DMS114 treated with DMSO at 0.1 percent for 48 hours (cell line): ENCODE measurements around the gene ENO4.

Experiments used
- DNase-seq: peaks from one replicate; lab custom pipeline; 2025; ENCODE audit not compliant: unreplicated experiment; lab: John Stamatoyannopoulos, UW

ENO4 gene

DNA sequence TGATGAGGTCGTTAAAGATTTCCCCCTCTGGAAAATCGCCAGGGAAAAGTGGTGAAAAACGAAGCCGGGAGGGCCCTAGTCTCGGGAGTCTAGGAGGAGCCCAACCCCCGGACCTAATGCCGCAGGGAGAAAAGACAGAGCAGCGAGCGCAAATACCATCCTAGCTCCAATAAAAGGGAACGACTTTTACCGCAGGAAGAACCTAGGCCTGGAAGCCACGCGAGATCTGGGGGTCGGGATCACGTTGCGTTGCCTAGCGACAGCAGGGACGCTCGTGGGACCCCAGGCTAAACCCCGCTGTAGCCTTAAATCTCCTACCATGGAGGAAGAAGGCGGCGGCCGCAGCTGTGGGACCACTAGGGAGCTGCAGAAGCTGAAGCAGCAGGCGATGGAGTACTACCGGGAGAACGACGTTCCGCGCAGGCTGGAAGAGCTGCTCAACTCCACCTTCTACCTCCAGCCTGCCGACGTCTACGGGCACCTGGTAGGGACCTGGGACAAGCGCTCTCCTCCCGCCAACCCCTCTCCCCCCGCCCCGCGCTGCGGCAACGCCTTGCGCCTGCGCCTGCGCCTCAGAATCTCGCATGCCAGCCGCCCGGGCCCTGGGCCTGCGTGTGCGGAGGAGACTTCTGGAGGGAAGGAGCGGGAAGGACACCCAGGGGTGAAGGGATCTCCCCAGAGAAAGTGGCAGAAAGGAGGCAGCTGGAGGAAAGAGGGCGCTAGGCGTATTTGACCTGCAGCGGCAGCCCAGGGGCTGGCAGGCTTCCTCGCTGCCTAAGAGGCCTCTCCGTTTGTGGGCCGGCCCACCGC is at the start of gene ENO4:
ENO4 (plus strand) TSS at position 252 of the 810 bp plus-strand sequence; CDS start at position 320, 68 bp downstream.
- DNase-seq, result peak; percentile 81

- no peak for DNase-seq
Observed at GRCh38 chr10:116800286-116800929, 48.9 kb upstream of the ENO4 start.

DNA sequence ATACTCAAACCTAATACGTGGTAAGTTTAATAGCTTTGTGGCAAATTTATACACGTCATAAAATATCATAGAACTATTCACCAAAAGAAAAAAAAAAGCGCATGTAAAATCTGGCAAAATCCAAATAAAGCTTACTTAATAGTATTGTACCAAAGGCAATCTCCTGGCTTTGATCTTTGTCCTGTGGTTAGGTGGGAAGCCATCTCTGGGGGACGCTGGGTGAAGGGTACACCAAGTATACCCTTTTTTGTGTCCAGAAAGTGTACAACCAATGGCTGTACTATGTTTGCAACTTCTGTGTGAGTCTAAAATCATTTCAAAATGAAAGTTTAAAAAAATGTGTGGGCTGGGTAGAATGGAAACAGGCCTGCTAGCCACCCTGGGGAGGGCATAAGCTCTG is 47.6 kb upstream of the ENO4 start:
- no peak for DNase-seq

GRCh38 chr10:116802474-116802873 is 46.8 kb upstream of the ENO4 start:
- DNase-seq, result no peak

DNA sequence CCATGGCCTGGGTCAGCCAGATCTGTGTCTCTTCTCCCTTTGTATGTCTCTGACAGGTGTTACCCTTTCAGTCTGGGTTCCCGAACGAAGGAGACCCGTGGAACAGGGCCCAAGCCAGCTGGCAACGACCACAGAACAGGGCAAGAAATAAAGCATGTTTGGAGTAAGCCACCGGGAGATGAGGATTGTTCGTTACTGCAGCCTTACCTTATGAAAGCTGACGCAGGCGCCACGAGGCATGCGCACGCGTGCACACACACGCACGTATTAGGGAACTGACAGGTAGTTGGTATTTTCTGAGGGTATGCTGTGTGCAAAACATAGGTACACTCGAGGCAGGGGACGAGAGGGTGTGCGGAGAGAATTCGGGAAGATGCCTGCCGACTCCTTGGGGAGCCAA is 46.4 kb upstream of the ENO4 start:
- DNase-seq, result no peak

DNA sequence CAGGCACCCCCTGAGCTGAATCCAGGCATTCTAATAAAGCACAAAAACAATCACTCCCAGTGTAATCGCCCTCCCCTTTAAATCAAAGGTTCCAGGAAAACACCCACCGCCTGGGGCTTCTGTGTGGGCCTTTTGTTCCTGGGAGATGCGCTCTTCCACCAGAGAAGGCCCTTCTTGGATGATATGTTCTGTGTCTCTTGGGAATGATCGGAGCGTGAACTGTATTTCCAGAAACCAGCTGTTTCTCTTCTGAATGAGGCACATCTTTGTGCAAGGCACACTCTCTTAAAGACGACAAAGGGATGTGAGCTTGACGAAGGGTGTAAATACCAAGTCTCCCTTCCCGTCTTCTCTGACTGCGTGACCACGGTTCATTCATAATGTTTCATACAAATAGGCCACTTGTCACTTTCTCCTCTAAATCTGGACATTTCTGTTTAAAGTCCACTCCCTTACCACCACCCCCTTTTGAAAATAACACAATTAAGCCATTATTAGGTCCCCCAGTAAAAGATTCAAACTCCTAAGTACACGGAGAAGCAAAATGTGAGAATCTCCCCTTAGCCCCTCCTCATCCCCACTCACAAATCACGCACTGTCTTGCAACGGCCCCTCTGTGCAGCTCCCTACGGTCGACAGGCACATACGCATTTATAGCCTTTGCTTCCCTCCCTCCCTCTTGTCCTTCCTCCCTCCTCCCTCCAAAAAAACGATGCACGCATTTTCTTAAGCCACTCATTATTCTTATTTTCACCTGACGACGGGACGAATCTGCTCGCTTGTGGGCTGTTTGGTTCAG is 45.6 kb upstream of the ENO4 start:
- DNase-seq, result no peak

DNA sequence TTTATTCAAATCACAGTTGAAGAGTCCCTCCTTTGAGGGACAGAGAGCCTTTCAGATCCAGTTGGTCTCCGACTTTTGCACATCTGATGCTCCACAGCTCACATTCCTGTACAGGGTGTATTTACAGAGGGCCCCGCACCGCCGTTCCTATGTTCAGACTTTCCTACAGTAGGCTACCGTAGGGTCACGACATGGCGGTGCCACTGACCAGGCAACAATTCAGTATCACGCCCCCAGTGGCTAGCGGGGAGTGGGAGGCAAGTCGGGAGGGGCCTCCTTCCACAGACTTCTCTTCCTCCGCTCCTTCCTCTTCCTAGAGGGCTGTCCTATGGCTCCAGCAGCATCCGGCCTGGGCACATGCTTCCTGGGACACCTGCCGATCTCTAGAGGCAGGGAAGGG is 40.6 kb upstream of the ENO4 start:
- DNase-seq, result no peak

GRCh38 chr10:116809483-116810119 is 39.7 kb upstream of the ENO4 start:
- DNase-seq, result no peak

DNA sequence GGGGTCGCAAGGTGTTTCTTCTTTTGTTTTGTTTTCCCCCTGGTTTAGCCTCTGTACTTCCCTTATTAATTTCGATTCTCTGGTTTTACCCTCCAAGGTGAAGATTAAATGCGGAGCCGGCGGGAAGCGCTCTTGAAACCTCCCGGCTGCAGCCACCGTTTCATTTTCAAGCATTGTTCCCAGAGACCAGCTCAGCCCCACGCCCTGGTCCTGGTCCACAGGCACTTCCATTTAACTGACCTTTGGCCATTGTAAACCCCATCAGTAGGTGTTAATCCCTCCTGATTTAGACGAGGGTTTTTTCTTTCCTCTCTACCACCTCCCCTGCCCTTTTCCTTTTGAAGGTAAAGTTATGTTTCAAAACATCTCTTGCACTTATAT is 39.2 kb upstream of the ENO4 start:
- no peak for DNase-seq

DNA sequence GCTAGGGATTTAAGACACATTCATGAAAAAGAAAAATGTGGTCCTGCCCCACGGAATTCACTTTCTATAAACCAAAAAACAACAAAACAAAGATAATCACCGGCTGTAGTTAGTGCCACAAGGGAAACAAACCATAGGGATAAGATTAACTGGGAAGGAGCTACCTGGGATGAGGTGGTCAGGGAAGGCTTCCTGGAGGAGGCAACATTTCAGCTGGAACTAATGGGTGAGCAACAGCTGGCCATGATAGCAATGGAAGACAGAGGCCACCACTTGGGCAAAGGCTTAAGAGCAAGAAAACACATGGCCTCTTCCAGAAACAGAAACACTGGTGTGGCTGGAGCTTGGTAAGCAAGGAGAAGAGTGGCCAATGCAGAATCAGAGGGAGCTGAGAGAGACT is 38.4 kb upstream of the ENO4 start:
- no peak for DNase-seq

DNA sequence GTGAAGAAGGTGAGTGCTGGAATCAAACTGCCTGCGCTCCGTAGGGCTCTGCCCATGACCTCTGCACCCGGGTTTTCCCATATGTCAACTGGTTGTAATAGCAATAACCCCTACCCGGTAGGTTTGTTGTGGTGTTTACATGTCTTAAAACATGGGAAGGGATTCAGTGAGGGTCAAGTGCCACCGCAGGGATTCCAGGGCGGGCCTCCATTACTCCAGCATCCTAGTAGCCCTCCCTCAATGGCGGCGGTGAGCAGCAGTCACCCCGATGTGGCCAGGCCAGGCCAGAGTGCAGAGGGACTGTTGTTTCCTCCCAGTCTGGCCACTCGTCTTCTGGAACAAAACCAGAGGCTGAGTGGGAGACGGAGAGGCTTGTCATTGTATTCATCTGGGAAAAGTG is 37.6 kb upstream of the ENO4 start:
- no peak for DNase-seq

GRCh38 chr10:116815641-116816415 is 33.5 kb upstream of the ENO4 start:
- DNase-seq, result no peak

DNA sequence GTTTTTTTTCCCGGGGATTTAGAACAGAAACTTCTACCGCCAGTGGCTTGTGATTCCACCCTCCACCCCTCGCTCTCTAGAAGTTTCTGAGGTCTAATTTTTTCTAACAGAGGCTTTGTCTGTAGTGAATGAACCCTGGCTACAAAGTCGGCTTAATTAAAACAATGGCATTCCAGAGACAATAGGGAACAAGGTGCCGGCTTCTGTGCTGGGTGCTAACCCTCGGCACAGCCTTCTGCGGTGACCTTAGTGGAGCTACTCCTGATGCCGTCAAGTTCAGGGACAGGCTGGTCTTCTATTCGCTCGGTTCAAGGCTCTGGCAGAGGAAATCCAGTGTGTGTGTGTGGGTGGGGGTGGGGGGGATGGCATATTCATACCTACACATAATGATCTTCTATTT is 32.1 kb upstream of the ENO4 start:
- DNase-seq, result no peak

GRCh38 chr10:116817780-116818343 is 31.4 kb upstream of the ENO4 start:
- DNase-seq, result no peak

GRCh38 chr10:116819999-116820677 is 29.2 kb upstream of the ENO4 start:
- DNase-seq, result no peak

- DNase-seq, result no peak
Observed at GRCh38 chr10:116825901-116826300, 23.4 kb upstream of the ENO4 start.

DNA sequence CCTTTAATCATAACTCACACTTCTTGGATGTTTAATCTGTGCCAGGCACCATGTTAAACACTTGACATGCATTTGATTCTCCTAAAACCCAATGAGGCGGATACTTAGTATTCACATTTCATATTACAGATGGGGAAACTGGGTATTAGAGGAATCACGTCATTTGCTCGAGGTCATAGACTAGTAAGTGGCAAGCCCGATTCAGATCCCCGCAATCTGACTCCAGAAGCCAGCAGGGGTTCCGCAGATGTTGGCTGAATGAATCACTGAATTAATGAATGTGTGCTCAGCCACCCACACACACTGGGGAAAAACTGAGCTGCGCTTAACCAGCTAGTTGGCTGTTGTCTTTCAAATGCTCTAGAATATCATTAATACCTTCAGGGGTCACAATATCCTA is 22.5 kb upstream of the ENO4 start:
- DNase-seq, result no peak

- DNase-seq, result no peak
Observed at GRCh38 chr10:116827214-116827671, 22.1 kb upstream of the ENO4 start.

GRCh38 chr10:116828116-116828515 is 21.2 kb upstream of the ENO4 start:
- DNase-seq, result no peak

GRCh38 chr10:116829711-116830110 is 19.6 kb upstream of the ENO4 start:
- DNase-seq, result no peak
